HG02938 (cell line): Measurements from ENCODE around the gene GIMAP7.
"Not testable (repeated sequence)": the region's sequence is repeated elsewhere in the genome, so short reads cannot be mapped to it uniquely, and the experiment has no call there.

Experiments used
- ATAC-seq: cut with Tn5 transposase; IDR thresholded peaks from one replicate; pipeline ENCODE4 v1.9.1; 2021; ENCODE audit warnings: mild to moderate bottlenecking, moderate library complexity; ENCODE audit not compliant: unreplicated experiment

GIMAP7 gene

DNA sequence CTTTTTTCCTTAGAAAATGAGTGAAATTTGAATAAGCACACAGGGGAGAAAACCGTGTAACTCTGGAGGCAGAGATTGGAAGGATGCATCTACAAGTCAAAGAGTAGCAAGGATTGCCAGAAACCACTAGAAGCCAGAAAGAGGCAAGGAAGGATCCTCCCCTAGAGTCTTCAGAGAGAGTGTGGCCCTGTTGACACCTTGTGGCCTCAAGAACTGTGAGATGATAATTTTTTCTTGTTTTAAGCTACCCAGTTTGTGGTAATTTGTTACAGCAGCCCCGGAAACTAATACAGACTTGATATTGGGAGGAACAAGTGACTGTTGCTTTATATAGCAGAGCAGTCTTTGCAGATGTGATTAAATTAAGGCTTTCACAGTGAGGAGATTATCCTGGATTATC is 3.6 kb upstream of the GIMAP7 start:
- no peak for ATAC-seq

DNA sequence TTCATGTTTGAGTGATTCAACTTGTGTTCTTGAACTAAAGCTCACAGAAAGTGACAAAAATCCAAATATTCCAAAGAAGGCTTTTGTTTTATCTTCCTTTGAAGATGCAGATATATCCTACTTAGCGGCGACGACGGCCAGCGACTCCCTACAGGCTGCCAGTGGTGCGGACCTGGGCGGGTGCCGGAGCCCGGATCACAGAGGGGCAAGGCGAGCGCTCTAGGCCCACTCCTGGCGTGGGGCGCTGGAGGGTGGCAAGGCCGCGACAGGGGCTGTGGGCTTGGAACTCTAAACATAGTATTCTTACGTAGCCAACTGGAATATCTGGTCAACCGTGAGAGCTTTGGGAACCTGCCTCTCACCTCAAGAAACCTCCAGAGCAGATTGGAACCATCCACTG is 914 bp upstream of the GIMAP7 start:
- ATAC-seq: no peak

DNA sequence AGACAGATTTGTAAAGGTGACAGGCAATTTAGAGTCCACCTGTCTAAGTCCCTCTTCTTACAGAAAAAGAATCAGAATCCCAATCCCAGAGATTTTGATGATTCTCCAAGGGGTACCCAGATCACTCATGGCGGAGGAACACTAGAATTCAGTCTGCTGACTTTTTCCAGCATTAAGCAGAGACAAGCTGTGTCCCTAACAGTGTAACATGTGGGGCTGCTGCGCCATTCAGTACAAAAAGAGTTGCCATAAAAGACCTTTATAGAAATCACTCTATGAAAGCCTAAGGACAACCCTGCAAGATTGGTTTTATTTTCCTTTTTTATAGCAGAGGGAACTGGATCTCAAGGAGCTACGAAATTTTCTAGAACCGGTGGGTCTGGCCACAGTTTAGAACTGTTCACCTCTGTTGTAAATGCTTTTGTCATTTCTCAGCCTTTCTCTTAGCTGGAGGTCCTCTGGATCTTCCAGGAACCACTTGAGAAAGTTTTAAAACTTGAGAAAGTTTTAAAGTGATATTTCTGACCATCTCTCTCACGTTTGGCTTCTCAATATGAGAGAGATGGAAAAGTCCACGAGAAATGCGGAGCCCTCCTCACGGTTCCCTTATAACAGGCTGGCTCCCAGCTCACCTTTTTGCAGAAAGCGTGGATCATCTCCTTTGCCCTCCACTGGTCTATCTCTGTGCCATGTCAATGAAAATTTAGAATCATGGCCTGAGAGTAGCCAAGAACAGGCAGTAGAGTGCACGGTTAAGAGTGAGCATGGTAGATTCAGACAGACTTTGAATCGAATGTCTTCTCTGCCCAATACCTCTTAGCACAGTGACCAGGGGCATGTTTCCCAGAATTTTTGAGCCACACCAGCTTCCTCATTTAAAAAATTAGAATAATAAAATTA is 826 bp downstream of the GIMAP7 start:
- ATAC-seq: peak; percentile 13

DNA sequence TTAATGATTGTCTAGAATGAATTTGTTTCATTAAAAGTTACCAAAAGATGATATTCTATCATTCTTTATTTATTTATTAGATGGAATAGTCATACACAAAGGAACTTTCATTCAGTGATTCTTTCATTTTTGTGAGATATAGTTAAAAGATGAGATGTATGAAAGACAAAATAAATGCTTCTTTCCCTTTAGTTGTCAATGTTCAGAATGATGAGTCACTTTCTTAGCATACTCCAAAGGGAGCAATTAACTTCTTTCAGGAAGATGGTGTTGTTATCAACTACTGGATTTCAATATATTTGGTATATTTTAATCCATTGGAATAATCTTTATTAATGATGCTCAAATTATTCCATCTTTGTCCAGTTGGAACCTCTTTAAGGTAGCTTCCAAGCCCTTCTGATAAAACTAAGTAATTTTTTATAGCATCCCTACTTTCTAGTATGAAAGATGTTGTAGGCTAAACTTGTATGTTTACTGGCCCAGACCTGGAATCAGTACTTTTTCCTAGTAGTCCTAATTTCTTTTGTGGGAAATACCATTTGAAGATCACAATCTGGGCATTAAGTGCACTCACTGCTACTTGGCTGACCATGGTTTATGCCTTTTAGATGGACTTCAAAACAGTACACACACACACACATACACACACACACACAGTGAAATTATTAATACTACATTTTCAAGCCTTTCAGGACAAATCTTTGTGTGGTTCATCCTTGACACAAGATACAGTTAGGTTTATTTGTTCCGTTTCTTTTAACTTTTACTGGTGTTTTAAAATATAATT is 2.5 kb downstream of the GIMAP7 start:
- ATAC-seq: no peak

DNA sequence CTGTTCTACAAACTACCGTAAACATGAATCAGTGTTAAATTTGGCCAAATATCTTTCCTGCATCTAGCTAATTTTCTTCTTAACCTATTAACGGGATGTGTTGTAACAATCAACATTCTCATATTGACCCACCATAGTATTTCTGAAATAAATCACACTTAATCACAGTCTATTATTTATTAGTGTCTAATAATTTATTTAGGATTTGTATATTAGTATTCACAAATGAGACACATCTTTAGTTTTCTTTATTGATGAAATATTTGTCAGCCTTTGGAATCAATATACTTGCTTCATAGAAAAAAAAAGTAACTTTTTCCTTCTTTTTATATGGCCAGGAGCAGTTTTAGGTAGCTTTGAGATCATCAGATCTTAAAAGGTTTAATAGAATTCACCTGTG is 4.6 kb downstream of the GIMAP7 start:
- ATAC-seq: no peak

DNA sequence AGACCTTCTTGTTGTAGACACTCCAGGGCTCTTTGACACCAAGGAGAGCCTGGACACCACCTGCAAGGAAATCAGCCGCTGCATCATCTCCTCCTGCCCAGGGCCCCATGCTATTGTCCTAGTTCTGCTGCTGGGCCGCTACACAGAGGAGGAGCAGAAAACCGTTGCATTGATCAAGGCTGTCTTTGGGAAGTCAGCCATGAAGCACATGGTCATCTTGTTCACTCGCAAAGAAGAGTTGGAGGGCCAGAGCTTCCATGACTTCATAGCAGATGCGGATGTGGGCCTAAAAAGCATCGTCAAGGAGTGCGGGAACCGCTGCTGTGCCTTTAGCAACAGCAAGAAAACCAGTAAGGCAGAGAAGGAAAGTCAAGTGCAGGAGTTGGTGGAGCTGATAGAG is 5.5 kb downstream of the GIMAP7 start:
- no peak for ATAC-seq

DNA sequence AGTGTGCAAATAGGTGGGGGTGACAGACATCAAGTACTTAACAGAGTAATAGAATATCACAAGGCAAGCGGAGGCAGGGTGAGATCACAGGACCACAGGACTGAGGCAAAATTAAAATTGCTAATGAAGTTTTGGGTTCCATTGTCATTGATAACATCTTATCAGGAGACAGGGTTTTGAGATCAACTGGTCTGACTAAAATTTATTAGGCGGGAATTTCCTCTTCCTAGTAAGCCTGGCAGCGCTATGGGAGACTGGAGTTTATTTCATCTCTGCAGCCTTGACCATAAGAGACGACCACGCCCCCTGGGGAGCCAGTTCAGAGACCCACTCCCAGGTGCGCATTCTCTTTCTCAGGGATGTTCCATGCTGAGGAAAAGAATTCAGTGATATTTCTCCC is 8.3 kb downstream of the GIMAP7 start:
- ATAC-seq: not testable (repeated sequence)

DNA sequence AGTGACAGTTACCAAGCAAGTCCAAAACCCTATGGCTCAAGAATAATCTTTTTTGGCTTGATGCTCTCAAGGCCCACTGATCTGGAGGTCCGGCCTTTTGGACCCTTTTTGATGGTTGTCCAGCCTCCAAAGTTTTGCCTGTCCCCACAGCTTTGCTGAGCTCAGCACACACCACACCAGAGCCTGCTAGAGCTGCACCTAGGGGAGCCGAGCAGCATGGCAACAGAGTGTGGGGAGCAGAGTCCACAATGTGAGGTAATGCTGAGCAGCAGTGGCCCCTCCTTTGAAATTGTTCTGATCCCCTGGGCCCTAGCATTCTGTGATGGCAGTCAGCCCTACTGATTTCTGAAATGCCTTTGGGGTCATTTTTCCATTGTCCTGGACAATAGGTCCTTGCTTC is 9.3 kb downstream of the GIMAP7 start:
- no peak for ATAC-seq

DNA sequence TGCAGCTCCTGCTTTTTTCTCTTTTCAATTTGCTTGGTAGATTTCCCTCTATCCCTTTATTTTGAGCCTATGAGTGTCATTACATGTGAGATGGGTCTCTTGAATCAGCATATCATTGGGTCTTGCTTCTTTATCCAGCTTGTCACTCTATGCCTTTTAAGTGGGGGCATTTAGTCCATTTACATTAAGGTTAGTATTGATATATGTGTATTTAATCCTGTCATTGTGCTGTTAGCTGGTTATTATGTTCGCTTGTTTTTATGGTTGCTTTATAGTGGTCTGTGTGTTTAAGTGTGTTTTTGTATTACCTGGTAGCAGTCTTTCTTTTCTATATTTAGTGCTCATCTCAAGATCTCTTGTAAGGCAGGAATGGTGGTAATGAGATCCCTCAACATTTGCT is 17.0 kb downstream of the GIMAP7 start:
- no peak for ATAC-seq

DNA sequence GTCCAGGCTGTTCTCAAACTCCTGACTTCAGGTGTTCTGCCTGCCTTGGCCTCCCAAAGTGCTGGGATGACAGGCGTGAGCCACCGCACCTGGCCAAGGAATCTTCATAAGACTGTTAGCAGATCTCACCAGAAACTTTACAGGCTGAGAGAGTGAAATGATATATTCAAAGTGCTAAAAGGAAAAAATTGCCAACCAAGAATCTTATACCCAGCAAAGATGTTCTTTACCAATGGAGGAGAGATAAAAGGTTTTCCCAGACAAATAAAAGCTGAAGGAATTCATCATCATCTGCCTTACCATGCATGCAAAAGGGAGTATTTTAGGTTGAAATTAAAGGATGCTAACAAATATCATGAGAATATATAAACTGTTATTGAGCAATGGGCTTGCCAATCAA is 23.6 kb downstream of the GIMAP7 start:
- ATAC-seq: no peak

DNA sequence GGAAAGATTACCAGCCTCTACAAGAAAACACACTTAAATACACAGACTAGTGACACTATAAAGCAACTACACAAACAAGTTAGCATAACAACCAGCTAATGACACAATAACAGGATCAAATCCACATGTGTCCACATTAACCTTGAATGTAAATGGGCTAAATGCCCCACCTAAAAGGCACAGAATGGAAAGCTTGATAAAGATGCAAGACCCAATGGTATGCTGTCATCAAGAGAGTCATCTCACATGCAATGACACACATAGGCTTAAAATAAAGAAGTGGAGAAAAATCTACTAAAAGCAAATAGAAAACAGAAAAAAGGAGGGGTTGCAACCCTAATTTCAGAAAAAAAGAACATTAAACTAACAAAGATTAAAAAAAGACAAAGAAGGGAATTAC is 38.5 kb downstream of the GIMAP7 start:
- no peak for ATAC-seq

DNA sequence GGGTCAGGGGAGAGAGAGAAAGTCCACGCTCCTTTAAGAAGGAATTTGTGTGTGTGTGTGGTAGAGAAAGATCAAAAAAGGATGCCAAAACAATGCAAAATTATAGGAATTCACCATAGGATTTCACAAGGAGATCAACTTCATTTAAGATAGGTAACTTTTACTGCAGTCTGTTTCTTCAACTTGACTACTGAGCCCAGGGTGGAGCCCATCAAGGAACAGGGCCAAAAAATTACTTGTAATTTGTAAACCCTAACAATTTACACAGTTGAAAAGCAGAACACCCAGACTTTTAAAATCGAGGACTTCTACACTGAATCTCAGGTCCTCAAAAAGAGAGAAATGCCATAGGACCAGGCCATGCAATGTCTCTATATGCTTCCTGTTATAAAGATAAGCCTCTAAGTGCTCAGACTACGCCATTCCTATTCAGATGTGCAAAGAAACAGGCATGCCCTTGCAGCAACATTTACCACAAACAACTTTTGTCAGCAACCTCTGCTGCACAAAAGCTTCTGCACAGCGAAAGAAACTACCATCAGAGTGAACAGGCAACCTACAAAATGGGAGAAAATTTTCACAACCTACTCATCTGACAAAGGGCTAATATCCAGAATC is 42.0 kb downstream of the GIMAP7 start:
- ATAC-seq: no peak

DNA sequence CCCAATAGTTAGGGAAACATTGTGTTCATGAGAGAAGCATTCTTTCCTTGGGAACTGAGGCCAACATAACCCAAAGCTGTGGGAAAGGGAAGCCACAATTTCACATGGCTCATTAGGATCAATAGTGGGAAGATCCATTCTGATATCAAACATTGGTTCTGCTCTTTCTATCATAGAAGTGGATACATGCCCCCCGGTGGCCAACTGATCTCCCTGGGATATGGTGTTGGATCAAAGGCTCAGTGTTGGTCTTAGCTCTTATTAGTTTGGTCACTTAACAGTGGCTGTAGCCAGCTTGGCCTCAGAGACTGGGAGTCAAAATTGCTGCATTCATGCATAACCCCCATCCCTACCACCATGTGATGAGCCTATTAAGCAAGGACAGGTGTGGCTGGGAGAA is 45.8 kb downstream of the GIMAP7 start:
- no peak for ATAC-seq

DNA sequence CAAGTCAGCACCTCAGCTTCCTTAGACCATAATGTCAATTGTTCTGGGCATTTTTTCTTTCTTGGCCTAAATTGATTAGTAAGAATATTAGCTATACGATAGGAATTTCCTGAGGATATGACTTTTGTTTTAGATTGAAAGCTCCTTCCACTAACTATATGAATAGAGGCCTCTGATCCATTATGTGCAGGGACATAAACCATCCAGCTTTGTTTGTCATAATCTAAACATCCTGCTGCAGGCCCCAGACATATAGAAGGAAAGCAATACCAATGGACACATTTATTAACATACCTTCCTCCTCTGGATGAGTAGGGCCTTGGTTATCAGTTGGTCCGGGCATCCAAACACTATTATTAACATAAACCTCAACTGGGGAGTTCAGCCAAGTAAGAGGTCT is 48.2 kb downstream of the GIMAP7 start:
- ATAC-seq: no peak

DNA sequence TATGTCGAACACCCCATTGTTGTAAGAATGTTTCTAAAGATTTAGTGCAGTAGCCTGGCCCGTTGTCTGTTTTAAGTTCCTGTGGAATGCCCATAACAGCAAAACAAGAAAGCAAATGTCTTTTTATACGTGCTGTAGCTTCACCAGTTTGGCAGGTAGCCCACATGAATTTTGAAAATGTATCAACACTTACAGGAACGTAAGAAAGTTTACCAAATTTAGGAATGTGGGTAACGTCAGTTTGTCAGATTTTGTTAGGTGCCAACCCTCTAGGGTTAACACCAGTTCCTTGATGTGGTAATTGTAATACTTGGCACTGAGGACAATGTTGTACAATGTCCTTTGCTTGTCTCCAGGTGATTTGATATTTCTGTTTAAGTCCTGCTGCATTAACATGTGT is 49.3 kb downstream of the GIMAP7 start:
- no peak for ATAC-seq

DNA sequence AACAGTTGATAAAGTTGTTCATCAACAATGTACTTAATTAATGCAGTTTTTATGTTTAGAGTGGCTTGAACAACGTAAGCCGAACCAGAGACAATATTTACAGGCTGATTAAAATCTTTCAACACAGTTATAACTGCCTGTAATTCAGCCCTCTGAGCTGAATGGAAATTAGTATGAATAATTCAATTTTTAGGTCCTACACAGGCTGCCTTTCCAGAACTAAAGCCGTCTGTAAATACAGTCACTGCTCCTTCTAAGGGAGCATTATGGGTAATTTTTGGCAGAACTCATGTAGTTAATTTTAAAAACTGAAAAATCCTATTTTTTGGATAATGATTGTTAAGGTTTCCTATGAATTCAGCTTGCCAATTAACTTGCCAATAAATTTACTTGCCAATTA is 49.9 kb downstream of the GIMAP7 start:
- no peak for ATAC-seq

DNA sequence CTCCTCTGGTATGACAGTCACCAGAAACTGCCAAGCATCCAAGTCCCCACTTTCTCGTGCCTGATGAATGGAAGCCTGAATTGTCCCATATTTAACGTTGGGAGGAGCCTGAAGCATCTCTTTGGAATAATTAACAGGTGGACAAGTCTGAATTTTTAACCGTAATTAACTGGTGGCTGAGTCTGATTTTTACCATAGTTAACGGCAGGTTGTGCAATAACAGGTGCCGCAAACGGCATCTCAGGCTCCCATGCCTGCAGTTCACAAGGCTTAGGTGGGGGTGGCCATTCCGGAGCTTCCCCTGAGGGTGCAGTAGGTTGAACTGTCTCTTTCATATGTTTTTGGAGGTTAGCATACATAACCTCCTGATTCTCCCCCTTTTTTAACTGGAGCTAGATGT is 50.6 kb downstream of the GIMAP7 start:
- ATAC-seq: no peak

DNA sequence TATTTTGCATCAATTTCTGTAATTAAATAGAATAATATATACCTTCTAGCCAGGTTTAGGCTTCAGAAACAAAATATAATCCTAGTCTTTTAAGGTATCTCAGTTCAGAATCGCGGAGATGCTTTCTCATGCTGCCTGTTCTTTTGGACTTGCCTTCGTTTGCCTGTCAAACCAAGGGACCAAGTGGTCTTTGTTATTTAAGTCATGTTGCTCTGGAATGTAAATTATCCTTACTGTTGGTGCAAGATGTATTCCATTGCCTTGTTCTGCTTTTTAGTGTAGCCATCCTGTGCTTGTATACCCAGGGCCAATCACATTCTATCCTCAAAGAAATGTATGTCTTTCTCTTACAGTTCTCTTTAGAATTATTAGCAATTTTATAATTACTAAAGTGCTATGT is 51.5 kb downstream of the GIMAP7 start:
- ATAC-seq: no peak

DNA sequence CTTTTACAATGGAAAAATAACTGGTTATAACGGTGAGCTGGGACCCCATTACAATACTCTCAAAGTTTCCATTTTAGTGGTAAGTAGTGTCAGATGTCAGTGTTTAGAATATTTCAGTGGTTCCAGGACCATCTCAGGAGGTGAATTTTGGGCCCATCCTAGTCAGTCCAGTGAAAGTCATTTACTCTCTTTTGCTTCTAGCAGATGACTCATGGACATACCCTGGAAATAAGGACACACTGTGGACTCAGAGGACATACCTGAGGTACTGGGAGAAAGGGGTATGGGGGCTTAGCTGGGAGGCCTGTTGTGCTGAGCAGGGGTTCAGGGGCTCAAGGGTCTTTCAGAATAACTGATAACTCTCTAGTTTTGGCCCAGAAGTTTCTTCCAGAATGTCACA is 51.9 kb downstream of the GIMAP7 start:
- ATAC-seq: no peak

DNA sequence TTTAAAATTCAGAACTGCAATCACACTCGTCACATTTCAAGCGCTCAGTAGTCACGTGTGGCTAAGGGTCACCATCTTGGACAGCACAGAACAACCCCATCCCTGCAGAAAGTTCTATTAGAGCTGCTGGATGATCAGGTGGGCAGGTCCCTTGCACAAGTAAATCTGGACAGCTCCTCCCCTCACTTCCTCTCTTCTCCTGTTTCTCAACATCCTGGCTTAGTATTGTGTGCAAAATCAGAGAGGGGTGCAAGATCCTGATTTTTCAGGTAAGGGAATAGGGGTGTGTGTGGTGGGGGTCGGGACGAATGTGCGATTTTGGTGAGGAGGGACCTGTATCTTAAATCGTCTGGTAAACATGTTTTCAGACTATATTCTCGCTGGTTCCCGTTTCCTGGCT is 52.5 kb downstream of the GIMAP7 start, which contains the start of gene GIMAP4:
Gene GIMAP4 (plus strand): TSS at position 222 of the 400 bp plus-strand sequence. CDS start 2,512 bp downstream, outside the sequence.
- ATAC-seq: no peak

DNA sequence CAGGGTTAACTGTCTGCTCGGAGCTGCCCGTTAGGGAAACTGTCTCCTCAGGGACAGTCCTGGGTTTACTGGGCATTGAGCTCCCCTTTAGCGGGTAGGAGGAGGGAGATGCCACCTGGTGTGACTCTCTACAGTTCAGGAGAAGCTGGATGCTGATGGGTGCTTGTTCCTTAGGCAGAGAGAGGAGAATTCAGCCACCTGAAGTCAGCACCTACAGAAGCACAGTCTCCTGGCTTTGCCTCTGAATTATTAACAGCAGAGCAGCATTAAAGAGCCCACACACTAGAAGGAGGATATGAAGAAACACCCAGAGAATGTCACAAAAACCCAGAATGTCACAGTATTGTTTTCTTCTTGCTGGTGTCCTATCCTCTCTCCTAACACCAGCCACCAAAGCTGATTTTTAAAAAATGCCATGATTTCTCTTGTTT is 53.2 kb downstream of the GIMAP7 start:
- no peak for ATAC-seq

DNA sequence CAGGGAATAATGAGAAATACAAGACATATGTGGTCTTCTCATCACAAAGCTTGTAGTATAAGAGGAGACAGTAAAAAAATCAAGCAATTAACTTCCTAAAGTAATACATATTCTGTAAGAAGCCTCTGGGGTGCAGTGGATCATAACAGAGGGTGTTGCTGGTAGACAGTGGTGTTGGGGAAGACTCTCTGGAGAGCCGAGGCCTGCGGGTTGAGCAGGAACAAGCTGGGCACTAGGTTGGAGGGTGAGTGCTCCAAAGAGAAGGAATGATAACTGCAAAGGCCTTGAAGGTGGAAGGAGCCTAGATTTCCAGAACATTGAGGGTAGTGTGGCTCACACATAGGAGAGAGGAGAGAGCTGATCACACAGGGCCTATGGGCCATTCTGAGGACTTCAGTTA is 54.0 kb downstream of the GIMAP7 start:
- no peak for ATAC-seq
